SK-N-SH (cell line): ENCODE measurements around the gene SUPT7L. TPM values are rescaled to one million over a fixed set of nuclear protein-coding genes. Genes with fewer than 3 reads are reported as not detected.
A peak's percentile ranks its signal among the peaks of the same experiment; 100 is the strongest.
"Not testable (repeated sequence)": the region's sequence is repeated elsewhere in the genome, so short reads cannot be mapped to it uniquely, and the experiment has no call there.

Experiments
- CTCF ChIA-PET: fragments of 300-600, 350-600 bp; formaldehyde crosslinking; extraction: SDS; loops from one replicate; lab custom pipeline; 2021; lab: Yijun Ruan, JAX
- POLR2A ChIA-PET: fragments of 350-600 bp; sonication (Branson Sonifier 250); formaldehyde crosslinking; extraction: SDS; loops from one replicate; lab custom pipeline; 2020; ENCODE audit warnings: antibody characterized with exemption, inconsistent platforms; lab: Yijun Ruan, JAX
- DNase-seq: peaks from one replicate; pipeline ENCODE4 v3.0.0; 2012
- H2AFZ ChIP-seq: fragments of 200-600 bp; sonication (generic); 2 replicates; pipeline ENCODE4 v1.8.1; 2016; ENCODE audit warnings: antibody characterized with exemption, mild to moderate bottlenecking, low read depth
- H3F3A ChIP-seq: fragments of 200-600 bp; sonication (generic); replicated peaks from 2 replicates; pipeline ENCODE3; 2016; ENCODE audit warnings: antibody characterized with exemption, mild to moderate bottlenecking; ENCODE audit not compliant: insufficient read depth
- H3K27ac ChIP-seq, 2 experiments: fragments of 200-500 bp in 1 of 2; fragments of 200-600 bp in 1 of 2; sonication (Bioruptor generic) in 1 of 2; sonication (generic), shearing (Covaris generic) in 1 of 2; 2 replicates each; pipeline versions ENCODE4 v1.5.1 to v1.6.1; 2014 to 2016; ENCODE audit warnings: low read depth in 2 of 2, inconsistent platforms in 1 of 2, low read length in 1 of 2, mild to moderate bottlenecking in 1 of 2, mixed read lengths in 1 of 2
- H3K27me3 ChIP-seq: fragments of 200-600 bp; sonication (generic), shearing (Covaris generic); 2 replicates; pipeline ENCODE4 v1.6.1; 2016; ENCODE audit warnings: mixed run types; ENCODE audit not compliant: insufficient read depth
- H3K36me3 ChIP-seq, 2 experiments: fragments of 200-500 bp in 1 of 2; fragments of 200-600 bp in 1 of 2; sonication (Bioruptor generic) in 1 of 2; sonication (generic) in 1 of 2; replicated peaks in 1 of 2; 2 replicates each; pipeline versions ENCODE3 to v1.5.1; 2014 to 2016; ENCODE audit warnings: low read length in 1 of 2, mild to moderate bottlenecking in 1 of 2; ENCODE audit not compliant: insufficient read depth in 2 of 2, control insufficient read depth in 1 of 2
- H3K4me1 ChIP-seq, 2 experiments: fragments of 200-500 bp in 1 of 2; fragments of 200-600 bp in 1 of 2; sonication (Bioruptor generic) in 1 of 2; sonication (generic), shearing (Covaris generic) in 1 of 2; 2 replicates each; pipeline versions ENCODE4 v1.5.1 to v1.6.1; 2014 to 2016; ENCODE audit warnings: low read depth in 1 of 2, low read length in 1 of 2, mixed run types in 1 of 2; ENCODE audit not compliant: insufficient read depth in 2 of 2, control insufficient read depth in 1 of 2
- H3K4me2 ChIP-seq: fragments of 200-600 bp; sonication (generic), shearing (Covaris generic); 2 replicates; pipeline ENCODE4 v1.6.1; 2017; ENCODE audit warnings: mixed run types
- H3K4me3 ChIP-seq, 2 experiments: fragments of 200-500 bp in 1 of 2; fragments of 200-600 bp in 1 of 2; sonication (Bioruptor generic) in 1 of 2; sonication (generic), shearing (Covaris generic) in 1 of 2; 2 replicates each; pipeline versions ENCODE4 v1.5.1 to v1.8.1; 2014 to 2016; ENCODE audit warnings: low read depth in 2 of 2, inconsistent platforms in 1 of 2, low read length in 1 of 2, mild to moderate bottlenecking in 1 of 2, mixed read lengths in 1 of 2, moderate library complexity in 1 of 2
- H3K79me2 ChIP-seq: fragments of 200-600 bp; sonication (generic); 2 replicates; pipeline ENCODE4 v1.8.1; 2017; ENCODE audit warnings: mild to moderate bottlenecking; ENCODE audit not compliant: insufficient read depth
- H3K9ac ChIP-seq: fragments of 200-600 bp; sonication (generic); 2 replicates; pipeline ENCODE4 v1.6.1; 2017; ENCODE audit warnings: mixed run types
- H3K9me2 ChIP-seq: fragments of 200-600 bp; sonication (generic); 2 replicates; pipeline ENCODE4 v1.6.1; 2017; ENCODE audit warnings: mixed run types
- H3K9me3 ChIP-seq: fragments of 200-600 bp; sonication (generic); 2 replicates; pipeline ENCODE4 v1.6.1; 2017; ENCODE audit warnings: mixed run types, mild to moderate bottlenecking, moderate library complexity
- H4K20me1 ChIP-seq: fragments of 200-600 bp; sonication (generic); 2 replicates; pipeline ENCODE4 v1.6.1; 2017; ENCODE audit warnings: mild to moderate bottlenecking, mixed run types; ENCODE audit not compliant: insufficient read depth
- FOSL2 ChIP-seq: IDR thresholded peaks from 2 replicates; pipeline ENCODE4 v1.4.0; 2012; ENCODE audit warnings: low read depth, mild to moderate bottlenecking, moderate library complexity, borderline replicate concordance
- JUND ChIP-seq: IDR thresholded peaks from 2 replicates; pipeline ENCODE4 v1.4.0; 2012
- RCOR1 ChIP-seq: fragments of 150-350 bp; IDR thresholded peaks from 2 replicates; pipeline ENCODE4 v1.6.1; 2017; ENCODE audit warnings: antibody characterized with exemption, low read length
- SIN3A ChIP-seq: IDR thresholded peaks from 2 replicates; pipeline ENCODE4 v1.6.1; 2012; ENCODE audit warnings: low read depth, mild to moderate bottlenecking, low read length, moderate library complexity, borderline replicate concordance
- TCF12 ChIP-seq: IDR thresholded peaks from 2 replicates; pipeline ENCODE4 v1.4.0; 2012
- ZBTB33 ChIP-seq: IDR thresholded peaks from 2 replicates; pipeline ENCODE4 v1.4.0; 2012; ENCODE audit warnings: low read depth, borderline replicate concordance
- WGBS: methylation state at CpG from one replicate; pipeline ENCODE4 v1.1.6; 2017; ENCODE audit warnings: low lambda C conversion rate; 5-methylcytosine and 5-hydroxymethylcytosine counted together
- polyA plus RNA-seq, 3 experiments: library from polyadenylated mRNA; depleted of rRNA; stranded (reverse); fragments of >200 nt; gene quantifications; 2 replicates each; pipeline ENCODE4 v1.2.3, GENCODE V29; 2012
- TF ChIP-seq, protein P1 (sequence below): IDR thresholded peaks from 2 replicates; pipeline ENCODE4 v1.4.0; 2012; ENCODE audit warnings: low read depth, borderline replicate concordance

Gene SUPT7L
- polyA plus RNA-seq, 1 of the 3 experiments (the other 2 are of a cell fraction), result 49.7 TPM

DNA sequence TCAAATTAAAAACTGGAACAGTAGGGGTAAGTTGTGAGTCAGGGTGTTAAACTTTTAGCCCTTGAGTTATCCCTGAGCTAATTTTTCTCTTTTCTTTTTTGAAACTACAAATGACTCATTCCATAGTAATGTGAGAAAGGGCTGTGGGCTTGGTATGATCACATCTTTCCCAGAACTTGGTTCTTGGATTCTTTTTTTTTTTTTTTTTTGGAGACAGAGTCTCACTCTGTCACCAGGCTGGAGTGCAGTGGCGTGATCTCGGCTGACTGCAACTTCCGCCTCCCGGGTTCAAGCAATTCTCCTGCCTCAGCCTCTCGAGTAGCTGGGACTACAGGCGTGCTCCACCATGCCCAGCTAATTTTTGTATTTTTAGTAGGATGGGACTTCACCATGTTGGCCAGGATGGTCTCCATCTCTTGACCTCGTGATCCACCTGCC lies 18.9 kb upstream of the SUPT7L start:
- 64% methylated on average over 7 of the region's 7 CpGs for WGBS
- POLR2A ChIA-PET, H3K4me3 ChIP-seq, H3K9me3 ChIP-seq, H3K27me3 ChIP-seq, H3K9me2 ChIP-seq, H3K79me2 ChIP-seq, H4K20me1 ChIP-seq, DNase-seq: not testable (repeated sequence)
- Histone ChIP-seq H3K9ac (peak overlapping the region; percentile 55), H2AFZ (0 out of 2 replicates have a peak overlapping the region, but pooled peaks have one; percentile 48), H3K4me1 (peaks cover 0 to 19% of the 10 kb centered on the region in 2 experiments; a peak in 2 of 4 replicates), H3K4me2 (peak overlapping the region; percentile 56), H3K27ac (peak overlapping the region; percentile 18 to 93; a peak in 3 of 4 replicates), H3K36me3 (peaks cover 35 to 39% of the 10 kb centered on the region in 2 experiments), H3F3A (peaks cover 29% of the 10 kb centered on the region)
- CTCF ChIA-PET, result interaction anchor here (0.6 to 17.5 kb wide), 46 partner anchors 9 to 799 kb away, joined by 3 to 333 read pairs (median 6); partner anchors contain the start of genes CCDC121, FNDC4, GPN1 and IFT172
- TF ChIP-seq TCF12 (peak; percentile 23; the same call in 1 of the 2 replicates), JUND (peak; percentile 76), FOSL2 (peak; percentile 69; the same call in 1 of the 2 replicates)

- H3K4me2 ChIP-seq, result peak overlapping the region; percentile 56
- no peaks in the 10 kb centered on the region for H3K9me3 ChIP-seq
- no peaks in the 10 kb centered on the region for H3K9me2 ChIP-seq
- TF ChIP-seq, protein P1, sequence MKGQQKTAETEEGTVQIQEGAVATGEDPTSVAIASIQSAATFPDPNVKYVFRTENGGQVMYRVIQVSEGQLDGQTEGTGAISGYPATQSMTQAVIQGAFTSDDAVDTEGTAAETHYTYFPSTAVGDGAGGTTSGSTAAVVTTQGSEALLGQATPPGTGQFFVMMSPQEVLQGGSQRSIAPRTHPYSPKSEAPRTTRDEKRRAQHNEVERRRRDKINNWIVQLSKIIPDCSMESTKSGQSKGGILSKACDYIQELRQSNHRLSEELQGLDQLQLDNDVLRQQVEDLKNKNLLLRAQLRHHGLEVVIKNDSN, result no peak
- TF ChIP-seq JUND (no peak), ZBTB33 (no peak), RCOR1 (no peak), SIN3A (no peak)
- peaks cover 29% of the 10 kb centered on the region for H3F3A ChIP-seq
- H4K20me1 ChIP-seq, result no peaks in the 10 kb centered on the region
- 100% methylated on average over 1 of the region's 1 CpG for WGBS
- H3K27ac ChIP-seq, result peak overlapping the region; percentile 18 to 93; a peak in 3 of 4 replicates
- H3K79me2 ChIP-seq, result no peaks in the 10 kb centered on the region
- peaks cover 39 to 41% of the 10 kb centered on the region in 2 experiments for H3K36me3 ChIP-seq
- peak overlapping the region; percentile 55 for H3K9ac ChIP-seq
- DNase-seq, result no peak
- H2AFZ ChIP-seq, result 0 out of 2 replicates have a peak overlapping the region, but pooled peaks have one; percentile 48
- no peak overlapping the region for H3K4me3 ChIP-seq
- no peaks in the 10 kb centered on the region for H3K27me3 ChIP-seq
- CTCF ChIA-PET, result interaction anchor here (1.0 to 17.5 kb wide), 16 partner anchors 8 to 799 kb away, joined by 3 to 333 read pairs (median 15); partner anchors contain the start of genes CCDC121, GPN1, PPM1G and SLC4A1AP
- POLR2A ChIA-PET, result interaction anchor here (1.5 kb wide), 1 partner anchor 18 kb away, joined by 3 read pairs; the partner anchor contains the start of genes SLC4A1AP and SUPT7L
- peaks cover 0 to 19% of the 10 kb centered on the region in 2 experiments; a peak in 2 of 4 replicates for H3K4me1 ChIP-seq
Measured at GRCh38 chr2:27681841-27682240, 18.4 kb upstream of the SUPT7L start.
